ENCODE results near the gene TXNRD2.
A peak's percentile ranks its signal among the peaks of the same experiment; 100 is the strongest.

Gene TXNRD2

DNA sequence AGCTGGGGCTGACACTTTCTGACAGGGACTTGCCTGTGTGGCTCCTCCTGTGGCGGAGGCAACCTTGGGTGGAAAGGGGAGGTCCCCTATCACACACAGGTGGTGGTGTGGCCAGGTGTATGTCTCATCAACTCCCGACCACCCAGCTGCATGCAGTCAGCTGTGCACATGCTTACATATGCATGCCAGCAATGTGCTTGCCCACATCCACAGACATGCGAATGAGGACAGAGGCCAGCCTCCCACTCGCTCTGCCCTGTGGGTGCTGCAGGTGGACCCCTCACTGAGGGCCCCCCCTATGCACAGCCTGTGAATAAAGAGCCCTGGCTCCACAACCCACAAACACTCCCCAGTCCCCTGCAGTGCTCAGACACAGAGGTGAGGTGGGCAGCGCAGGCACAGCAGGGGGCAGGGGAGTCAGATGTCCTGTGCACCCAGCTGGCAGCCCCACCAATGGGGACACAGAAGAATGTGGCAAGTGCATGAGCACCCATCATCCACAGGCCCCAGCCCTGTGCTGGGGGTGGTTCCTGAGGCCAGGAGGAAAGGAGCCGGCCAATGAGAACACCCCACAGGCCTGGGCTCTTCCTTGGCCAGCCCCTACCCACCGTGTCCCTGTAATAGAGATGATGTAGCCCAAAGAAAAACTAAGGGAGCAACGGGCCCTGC, 96.4 kb downstream of the TXNRD2 start:
- peaks cover 76% of the 10 kb centered on the region for H4K20me1 ChIP-seq (ENCODE audit: insufficient read depth, low read length)
- H2AFZ ChIP-seq (ENCODE audit: low read depth, low read length): no peak overlapping the region
- H3K79me2 ChIP-seq (ENCODE audit: insufficient read depth, low read length): peaks cover 92% of the 10 kb centered on the region
- H3K4me2 ChIP-seq (ENCODE audit: insufficient read depth, low read length): no peak overlapping the region
- no peak overlapping the region; the same call in 1 of the 2 replicates for H3K27ac ChIP-seq (ENCODE audit: low read length)
- DNase-seq: no peak
- H3K4me1 ChIP-seq (ENCODE audit: insufficient read depth, low read length): peaks cover under 1% of the 10 kb centered on the region; the same call in 1 of the 2 replicates
- H3K36me3 ChIP-seq (ENCODE audit: insufficient read depth, low read length): peaks cover 61% of the 10 kb centered on the region
- no peak for TF ChIP-seq EZH2 (IDR thresholded peaks at IDR 0.05; ENCODE audit: borderline replicate concordance, low read depth, low read length, severe bottlenecking)
- TF ChIP-seq, protein P1, sequence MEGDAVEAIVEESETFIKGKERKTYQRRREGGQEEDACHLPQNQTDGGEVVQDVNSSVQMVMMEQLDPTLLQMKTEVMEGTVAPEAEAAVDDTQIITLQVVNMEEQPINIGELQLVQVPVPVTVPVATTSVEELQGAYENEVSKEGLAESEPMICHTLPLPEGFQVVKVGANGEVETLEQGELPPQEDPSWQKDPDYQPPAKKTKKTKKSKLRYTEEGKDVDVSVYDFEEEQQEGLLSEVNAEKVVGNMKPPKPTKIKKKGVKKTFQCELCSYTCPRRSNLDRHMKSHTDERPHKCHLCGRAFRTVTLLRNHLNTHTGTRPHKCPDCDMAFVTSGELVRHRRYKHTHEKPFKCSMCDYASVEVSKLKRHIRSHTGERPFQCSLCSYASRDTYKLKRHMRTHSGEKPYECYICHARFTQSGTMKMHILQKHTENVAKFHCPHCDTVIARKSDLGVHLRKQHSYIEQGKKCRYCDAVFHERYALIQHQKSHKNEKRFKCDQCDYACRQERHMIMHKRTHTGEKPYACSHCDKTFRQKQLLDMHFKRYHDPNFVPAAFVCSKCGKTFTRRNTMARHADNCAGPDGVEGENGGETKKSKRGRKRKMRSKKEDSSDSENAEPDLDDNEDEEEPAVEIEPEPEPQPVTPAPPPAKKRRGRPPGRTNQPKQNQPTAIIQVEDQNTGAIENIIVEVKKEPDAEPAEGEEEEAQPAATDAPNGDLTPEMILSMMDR (IDR thresholded peaks at IDR 0.05; ENCODE audit: borderline replicate concordance, extremely low read depth, low read length, poor library complexity, severe bottlenecking): no peak
- H3K4me3 ChIP-seq (ENCODE audit: low read depth in 1 of 2, low read length in 2 of 2): no peak overlapping the region
- H3K27me3 ChIP-seq (ENCODE audit: insufficient read depth, low read length, poor library complexity): no peaks in the 10 kb centered on the region
- no peaks in the 10 kb centered on the region for H3K9me3 ChIP-seq (ENCODE audit: insufficient read depth, low read length, severe bottlenecking)
- ATAC-seq (ENCODE audit: insufficient read depth, low read depth): peak; percentile 20; the same call in 2 of the 3 replicates
- H3K9ac ChIP-seq (ENCODE audit: low read depth, low read length): no peak overlapping the region

DNA sequence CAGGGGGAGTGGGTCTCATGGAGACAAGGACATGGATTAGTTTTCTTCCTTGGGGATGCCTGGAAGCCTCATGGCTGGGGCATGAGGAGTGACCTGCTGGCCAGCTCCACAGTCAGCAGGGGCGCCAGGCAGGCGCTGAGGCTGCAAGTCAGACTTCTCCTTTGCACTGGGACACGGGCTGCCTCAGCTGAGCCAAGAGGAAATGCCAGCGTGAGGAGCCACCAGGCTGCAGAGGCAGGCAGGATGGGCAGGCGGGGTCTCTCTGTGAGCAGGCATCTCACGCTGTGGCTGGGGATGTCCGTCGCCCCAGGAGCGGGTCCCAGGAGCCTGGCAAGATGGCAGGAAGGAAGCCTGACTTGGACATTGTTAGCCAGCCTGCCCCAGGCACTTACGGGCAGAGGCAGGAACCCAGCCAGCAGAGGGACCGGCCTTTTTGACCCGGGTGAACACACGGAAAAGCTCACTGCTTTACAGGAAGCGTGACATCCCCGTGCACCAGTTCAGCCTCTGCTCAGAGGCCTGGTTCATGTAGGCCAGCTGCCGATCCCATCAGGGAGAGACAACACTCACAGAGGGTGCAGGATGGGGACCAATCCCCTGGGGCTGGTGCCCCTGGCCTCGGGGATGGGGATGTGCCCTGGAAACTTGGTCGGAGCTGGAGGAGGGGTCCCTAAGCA, 97.1 kb downstream of the TXNRD2 start:
- peaks cover 58% of the 10 kb centered on the region for H3K36me3 ChIP-seq (ENCODE audit: insufficient read depth, low read length)
- no peak for DNase-seq
- TF ChIP-seq, protein P1 (IDR thresholded peaks at IDR 0.05; ENCODE audit: borderline replicate concordance, extremely low read depth, low read length, poor library complexity, severe bottlenecking): no peak
- TF ChIP-seq EZH2 (IDR thresholded peaks at IDR 0.05; ENCODE audit: borderline replicate concordance, low read depth, low read length, severe bottlenecking): no peak
- no peak overlapping the region for H2AFZ ChIP-seq (ENCODE audit: low read depth, low read length)
- H3K27me3 ChIP-seq (ENCODE audit: insufficient read depth, low read length, poor library complexity): no peaks in the 10 kb centered on the region
- H3K79me2 ChIP-seq (ENCODE audit: insufficient read depth, low read length): peaks cover 90% of the 10 kb centered on the region
- peaks cover 70% of the 10 kb centered on the region for H4K20me1 ChIP-seq (ENCODE audit: insufficient read depth, low read length)
- H3K27ac ChIP-seq (ENCODE audit: low read length): peak overlapping the region; percentile 32; the same call in 1 of the 2 replicates
- no peaks in the 10 kb centered on the region for H3K9me3 ChIP-seq (ENCODE audit: insufficient read depth, low read length, severe bottlenecking)
- H3K9ac ChIP-seq (ENCODE audit: low read depth, low read length): no peak overlapping the region
- H3K4me2 ChIP-seq (ENCODE audit: insufficient read depth, low read length): no peak overlapping the region
- no peaks in the 10 kb centered on the region; the same call in 1 of the 2 replicates for H3K4me1 ChIP-seq (ENCODE audit: insufficient read depth, low read length)
- H3K4me3 ChIP-seq (ENCODE audit: low read depth in 1 of 2, low read length in 2 of 2): no peak overlapping the region
- peak; percentile 12; the same call in 1 of the 3 replicates for ATAC-seq (ENCODE audit: insufficient read depth, low read depth)

DNA sequence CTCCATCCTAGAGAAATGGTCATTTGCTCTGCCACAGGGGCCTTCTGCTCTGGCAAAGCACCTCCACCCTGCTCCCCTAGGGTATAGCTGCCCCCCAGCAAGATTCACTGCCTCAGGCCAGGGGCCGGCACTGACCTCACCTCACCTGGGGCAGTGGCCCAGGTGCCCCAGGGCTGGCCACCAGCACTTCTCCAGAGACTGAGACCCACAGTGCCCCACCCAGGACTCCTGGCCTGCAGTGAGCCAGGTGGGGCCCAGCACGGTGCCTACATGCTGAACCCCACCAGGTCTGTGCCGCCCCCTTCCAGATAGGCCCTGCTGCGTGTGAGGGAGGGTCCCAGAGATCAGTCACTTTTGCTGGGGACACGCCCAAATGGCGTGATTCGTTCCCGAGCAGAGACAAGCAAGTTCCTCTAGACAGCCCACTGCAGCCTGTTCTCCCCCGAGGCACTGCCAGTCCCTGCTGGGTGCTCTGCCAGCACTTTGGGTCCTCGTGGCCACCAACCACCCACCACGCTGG, 97.7 kb downstream of the TXNRD2 start:
- Histone ChIP-seq H3K9ac (ENCODE audit: low read depth, low read length) (no peak overlapping the region), H3K36me3 (ENCODE audit: insufficient read depth, low read length) (peaks cover 55% of the 10 kb centered on the region), H4K20me1 (ENCODE audit: insufficient read depth, low read length) (peaks cover 68% of the 10 kb centered on the region), H3K79me2 (ENCODE audit: insufficient read depth, low read length) (peaks cover 90% of the 10 kb centered on the region), H3K27ac (ENCODE audit: low read length) (peak overlapping the region; percentile 32; the same call in 1 of the 2 replicates), H3K4me3 (ENCODE audit: low read depth in 1 of 2, low read length in 2 of 2) (no peak overlapping the region), H2AFZ (ENCODE audit: low read depth, low read length) (no peak overlapping the region), H3K27me3 (ENCODE audit: insufficient read depth, low read length, poor library complexity) (no peaks in the 10 kb centered on the region), H3K4me1 (ENCODE audit: insufficient read depth, low read length) (no peaks in the 10 kb centered on the region; the same call in 1 of the 2 replicates), H3K4me2 (ENCODE audit: insufficient read depth, low read length) (no peak overlapping the region), H3K9me3 (ENCODE audit: insufficient read depth, low read length, severe bottlenecking) (no peaks in the 10 kb centered on the region)
- DNase-seq: no peak
- ATAC-seq (ENCODE audit: insufficient read depth, low read depth): peak; percentile 13; the same call in 1 of the 3 replicates
- no peak for TF ChIP-seq EZH2 (IDR thresholded peaks at IDR 0.05; ENCODE audit: borderline replicate concordance, low read depth, low read length, severe bottlenecking)
- TF ChIP-seq, protein P1 (IDR thresholded peaks at IDR 0.05; ENCODE audit: borderline replicate concordance, extremely low read depth, low read length, poor library complexity, severe bottlenecking): no peak
